K562 (cell line): ENCODE results near the gene PLEKHB1. TPM values are rescaled to one million over a fixed set of nuclear protein-coding genes. Genes with fewer than 3 reads are reported as not detected.

ENCODE experiments used
- CSDE1 ChIP-seq, 2 experiments: fragments of 450-650 bp; IDR thresholded peaks; 2 replicates each; pipeline ENCODE4 v1.6.1; 2016; ENCODE audit warnings: mild to moderate bottlenecking in 1 of 2
- KAT7 ChIP-seq: sonication (generic); formaldehyde crosslinking; IDR thresholded peaks from 2 replicates; pipeline ENCODE4 v1.8.0; 2022; ENCODE audit warnings: missing genetic modification reagents, mild to moderate bottlenecking, borderline replicate concordance
- KLF16 ChIP-seq: IDR thresholded peaks from 2 replicates; pipeline ENCODE4 v1.6.1; 2016; ENCODE audit warnings: antibody characterized with exemption
- MEF2D ChIP-seq: conservative IDR thresholded peaks from 2 replicates; pipeline ENCODE4 v1.6.1; 2016; ENCODE audit warnings: low read depth, missing genetic modification characterization, missing compliant biosample characterization
- MITF ChIP-seq: IDR thresholded peaks from 2 replicates; pipeline ENCODE4 v1.6.1; 2014; ENCODE audit warnings: antibody characterized with exemption
- PBX2 ChIP-seq, 2 experiments: IDR thresholded peaks in 1 of 2; conservative IDR thresholded peaks in 1 of 2; 2 replicates each; pipeline ENCODE4 v1.6.1; 2016; ENCODE audit warnings: low read depth in 2 of 2, mild to moderate bottlenecking in 1 of 2, missing compliant biosample characterization in 1 of 2, missing genetic modification characterization in 1 of 2, moderate library complexity in 1 of 2
- RBBP5 ChIP-seq: fragments of 200-600 bp; sonication (generic); IDR thresholded peaks from 2 replicates; pipeline ENCODE4 v1.6.1; 2012; ENCODE audit warnings: borderline replicate concordance, mild to moderate bottlenecking, low read length, control low read depth, inconsistent platforms; ENCODE audit not compliant: insufficient read depth, poor library complexity, severe bottlenecking
- SP1 ChIP-seq: sonication (generic); formaldehyde crosslinking; IDR thresholded peaks from 2 replicates; pipeline ENCODE4 v1.8.1; 2022; ENCODE audit warnings: mild to moderate bottlenecking, missing genetic modification reagents
- VEZF1 ChIP-seq: fragments of 200-800 bp; sonication (Bioruptor generic); IDR thresholded peaks from 2 replicates; pipeline ENCODE4 v1.6.1; 2017; ENCODE audit warnings: missing genetic modification characterization, missing compliant biosample characterization
- XRCC4 ChIP-seq: IDR thresholded peaks from one replicate; pipeline ENCODE4 v1.6.1; 2011; ENCODE audit not compliant: insufficient read depth, insufficient read length; ENCODE audit errors: extremely low read depth
- ZNF280A ChIP-seq: fragments of 450-650 bp; IDR thresholded peaks from 2 replicates; pipeline ENCODE4 v1.6.1; 2018; ENCODE audit warnings: mild to moderate bottlenecking, low read depth; ENCODE audit not compliant: partially characterized antibody
- ZNF282 ChIP-seq: sonication (generic); formaldehyde crosslinking; IDR thresholded peaks from 2 replicates; pipeline ENCODE4 v1.8.1; 2023; ENCODE audit warnings: missing genetic modification reagents
- ZNF639 ChIP-seq, 2 experiments: fragments of 200-800 bp in 1 of 2; sonication (Bioruptor generic) in 1 of 2; sonication (generic) in 1 of 2; formaldehyde crosslinking in 1 of 2; IDR thresholded peaks in 1 of 2; conservative IDR thresholded peaks in 1 of 2; 2 replicates each; pipeline versions ENCODE4 v1.5.0 to v1.6.1; 2016 to 2020; ENCODE audit warnings: missing compliant biosample characterization in 1 of 2, missing genetic modification characterization in 1 of 2, missing genetic modification reagents in 1 of 2
- polyA plus RNA-seq, 8 experiments: library from polyadenylated mRNA; depleted of rRNA in 4 of 8; stranded (reverse) in 5 of 8; unstranded in 3 of 8; fragments of >200 nt; fragmentation: Nextera tagmentation in 2 of 8; fragmentation: Illumina TruSeq in 1 of 8; extraction: Ambion mirVana in 2 of 8; extraction: Trizol in 1 of 8; gene quantifications; 2 replicates each; pipeline versions ENCODE4 v1.2.1 to v1.2.3, GENCODE V29; 2011 to 2014; ENCODE audit warnings: inconsistent platforms in 1 of 8, missing spikeins in 1 of 8
- total RNA-seq, 7 experiments: library from RNA; depleted of rRNA in 6 of 7; stranded (reverse); fragments of >200 nt in 6 of 7; fragmentation: Illumina TruSeq in 2 of 7; extraction: Trizol in 2 of 7; gene quantifications; 2 replicates each; pipeline versions ENCODE4 v1.2.1 to v1.2.3, GENCODE V29; 2011 to 2021; ENCODE audit warnings: low replicate concordance in 1 of 7
- TF ChIP-seq, protein P1 (sequence below): fragments of 150-350 bp; conservative IDR thresholded peaks from 2 replicates; pipeline ENCODE4 v1.6.1; 2014; ENCODE audit warnings: low read length

The PLEKHB1 gene
- total and polyA plus RNA-seq, 9 of the 15 experiments (the other 6 are each of a cell fraction or from before 2014, with no cell fraction given): 0.07 to 0.62 (median 0.17) TPM; not detected in 2

- TF ChIP-seq MITF: no peak
- TF ChIP-seq ZNF639 (CRISPR knock-in tag; conservative IDR thresholded peaks at IDR 0.05 in 1 of 2, IDR thresholded peaks at IDR 0.05 in 1 of 2): no peak
- 0 out of 2 replicates have a peak, but pooled peaks have one; percentile 47 for TF ChIP-seq KLF16
- TF ChIP-seq PBX2 (CRISPR knock-in tag; IDR thresholded peaks at IDR 0.05; ENCODE audit: low read depth): no peak
- no peak for TF ChIP-seq PBX2 (tag; conservative IDR thresholded peaks at IDR 0.05; ENCODE audit: low read depth)
- TF ChIP-seq ZNF282 (CRISPR knock-in tag): no peak
- no peak for TF ChIP-seq VEZF1 (CRISPR knock-in tag)
- no peak for TF ChIP-seq SP1 (CRISPR knock-in tag)
- no peak for TF ChIP-seq MEF2D (tag)
- TF ChIP-seq KAT7 (CRISPR knock-in tag): no peak
- no peak for TF ChIP-seq XRCC4
- no peak for TF ChIP-seq ZNF280A
- TF ChIP-seq CSDE1 (IDR thresholded peaks at IDR 0.05): no peak
- TF ChIP-seq, protein P1, sequence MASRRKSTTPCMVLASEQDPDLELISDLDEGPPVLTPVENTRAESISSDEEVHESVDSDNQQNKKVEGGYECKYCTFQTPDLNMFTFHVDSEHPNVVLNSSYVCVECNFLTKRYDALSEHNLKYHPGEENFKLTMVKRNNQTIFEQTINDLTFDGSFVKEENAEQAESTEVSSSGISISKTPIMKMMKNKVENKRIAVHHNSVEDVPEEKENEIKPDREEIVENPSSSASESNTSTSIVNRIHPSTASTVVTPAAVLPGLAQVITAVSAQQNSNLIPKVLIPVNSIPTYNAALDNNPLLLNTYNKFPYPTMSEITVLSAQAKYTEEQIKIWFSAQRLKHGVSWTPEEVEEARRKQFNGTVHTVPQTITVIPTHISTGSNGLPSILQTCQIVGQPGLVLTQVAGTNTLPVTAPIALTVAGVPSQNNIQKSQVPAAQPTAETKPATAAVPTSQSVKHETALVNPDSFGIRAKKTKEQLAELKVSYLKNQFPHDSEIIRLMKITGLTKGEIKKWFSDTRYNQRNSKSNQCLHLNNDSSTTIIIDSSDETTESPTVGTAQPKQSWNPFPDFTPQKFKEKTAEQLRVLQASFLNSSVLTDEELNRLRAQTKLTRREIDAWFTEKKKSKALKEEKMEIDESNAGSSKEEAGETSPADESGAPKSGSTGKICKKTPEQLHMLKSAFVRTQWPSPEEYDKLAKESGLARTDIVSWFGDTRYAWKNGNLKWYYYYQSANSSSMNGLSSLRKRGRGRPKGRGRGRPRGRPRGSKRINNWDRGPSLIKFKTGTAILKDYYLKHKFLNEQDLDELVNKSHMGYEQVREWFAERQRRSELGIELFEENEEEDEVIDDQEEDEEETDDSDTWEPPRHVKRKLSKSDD: no peak
- no peak for TF ChIP-seq RBBP5
Measured at GRCh38 chr11:73625696-73626318, 20.6 kb upstream of the PLEKHB1 start (continued).
